ENCODE measurements around the gene KRTAP12-4. TPM values are rescaled to one million over a fixed set of nuclear protein-coding genes. Genes with fewer than 3 reads are reported as not detected.
"Not testable (repeated sequence)": the region's sequence is repeated elsewhere in the genome, so short reads cannot be mapped to it uniquely, and the experiment has no call there.

KRTAP12-4 gene
- total RNA-seq, 1 donor, result not detected

DNA sequence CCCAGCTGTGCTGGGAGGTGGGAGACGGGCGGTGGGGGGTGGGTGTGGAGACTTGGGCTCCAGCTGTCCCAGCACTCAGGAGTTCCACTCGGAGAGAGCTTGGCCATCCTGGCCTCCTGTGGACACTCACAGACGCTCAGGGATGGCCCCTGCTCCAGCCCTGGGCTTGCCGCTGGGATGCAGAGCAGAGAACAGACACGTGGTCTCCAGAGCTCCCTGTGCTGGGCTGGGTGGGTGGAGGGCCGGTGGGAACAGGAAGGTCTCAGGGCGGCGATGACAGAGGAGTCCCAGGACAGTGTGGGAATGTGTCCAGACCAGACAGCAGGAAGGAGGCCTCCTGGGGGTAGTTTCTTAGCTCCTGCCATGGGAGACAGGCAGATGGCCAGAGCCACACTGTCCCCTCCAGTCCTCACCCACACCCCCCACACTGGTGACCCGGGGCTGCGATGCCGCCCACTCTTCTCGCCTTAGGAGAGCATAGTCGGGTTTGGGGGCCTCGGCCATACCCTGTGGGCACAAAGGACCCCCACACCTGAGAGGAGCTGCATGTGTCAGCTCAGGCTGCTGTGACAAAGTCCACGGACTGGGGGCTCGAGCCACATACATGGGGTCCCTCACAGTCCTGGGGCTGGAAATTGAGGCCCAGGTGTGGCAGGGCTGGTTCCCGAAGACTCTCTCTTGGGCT is 25.6 kb downstream of the KRTAP12-4 start:
- H3K9me3 ChIP-seq (ENCODE audit: low read depth, low read length), result no peaks in the 10 kb centered on the region
- no peak for TF ChIP-seq CTCF (IDR thresholded peaks at IDR 0.05; ENCODE audit: extremely low read depth, low read depth, low read length)
- no peak for DNase-seq (ENCODE audit: insufficient read length, low spot score, missing footprints)
- H3K79me2 ChIP-seq (ENCODE audit: insufficient read depth, low read length), result no peaks in the 10 kb centered on the region
- H3K27me3 ChIP-seq (ENCODE audit: insufficient read depth, low read length), result no peaks in the 10 kb centered on the region
- no peaks in the 10 kb centered on the region for H3K36me3 ChIP-seq (ENCODE audit: insufficient read depth, low read length)
- H3K4me1 ChIP-seq (ENCODE audit: insufficient read depth, low read length), result no peaks in the 10 kb centered on the region
- no peak overlapping the region for H3K4me3 ChIP-seq (ENCODE audit: insufficient read depth, low read length)
- H4K20me1 ChIP-seq (ENCODE audit: insufficient read depth, low read length), result no peaks in the 10 kb centered on the region
- H3K4me2 ChIP-seq (ENCODE audit: insufficient read depth, low read length), result no peak overlapping the region
- no peak overlapping the region for H2AFZ ChIP-seq (ENCODE audit: low read length)
- H3K27ac ChIP-seq (ENCODE audit: low read depth, low read length), result no peak overlapping the region

DNA sequence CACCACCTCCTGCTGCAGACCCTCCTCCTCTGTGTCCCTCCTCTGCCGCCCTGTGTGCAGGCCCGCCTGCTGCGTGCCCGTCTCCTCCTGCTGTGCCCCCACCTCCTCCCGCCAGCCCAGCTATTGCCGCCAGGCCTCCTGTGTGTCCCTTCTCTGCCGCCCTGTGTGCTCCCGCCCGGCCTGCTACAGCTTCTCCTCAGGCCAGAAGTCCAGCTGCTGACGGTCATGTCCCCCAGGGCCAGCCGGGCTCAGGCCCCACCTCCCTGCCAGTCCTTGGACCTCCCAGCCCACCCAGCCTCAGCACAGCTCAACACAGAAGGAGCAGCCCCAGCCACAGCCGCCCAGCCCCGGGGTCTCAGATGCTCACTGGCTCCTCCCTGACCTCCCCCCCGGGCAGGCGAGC is 26.6 kb downstream of the KRTAP12-4 start:
- H3K79me2 ChIP-seq (ENCODE audit: insufficient read depth, low read length); H3K9me3 ChIP-seq (ENCODE audit: low read depth, low read length); DNase-seq (ENCODE audit: insufficient read length, low spot score, missing footprints); H2AFZ ChIP-seq (ENCODE audit: low read length); H3K4me2 ChIP-seq (ENCODE audit: insufficient read depth, low read length); H3K27me3 ChIP-seq (ENCODE audit: insufficient read depth, low read length); H3K27ac ChIP-seq (ENCODE audit: low read depth, low read length); H4K20me1 ChIP-seq (ENCODE audit: insufficient read depth, low read length); H3K36me3 ChIP-seq (ENCODE audit: insufficient read depth, low read length); H3K4me3 ChIP-seq (ENCODE audit: insufficient read depth, low read length); H3K4me1 ChIP-seq (ENCODE audit: insufficient read depth, low read length): not testable (repeated sequence)

DNA sequence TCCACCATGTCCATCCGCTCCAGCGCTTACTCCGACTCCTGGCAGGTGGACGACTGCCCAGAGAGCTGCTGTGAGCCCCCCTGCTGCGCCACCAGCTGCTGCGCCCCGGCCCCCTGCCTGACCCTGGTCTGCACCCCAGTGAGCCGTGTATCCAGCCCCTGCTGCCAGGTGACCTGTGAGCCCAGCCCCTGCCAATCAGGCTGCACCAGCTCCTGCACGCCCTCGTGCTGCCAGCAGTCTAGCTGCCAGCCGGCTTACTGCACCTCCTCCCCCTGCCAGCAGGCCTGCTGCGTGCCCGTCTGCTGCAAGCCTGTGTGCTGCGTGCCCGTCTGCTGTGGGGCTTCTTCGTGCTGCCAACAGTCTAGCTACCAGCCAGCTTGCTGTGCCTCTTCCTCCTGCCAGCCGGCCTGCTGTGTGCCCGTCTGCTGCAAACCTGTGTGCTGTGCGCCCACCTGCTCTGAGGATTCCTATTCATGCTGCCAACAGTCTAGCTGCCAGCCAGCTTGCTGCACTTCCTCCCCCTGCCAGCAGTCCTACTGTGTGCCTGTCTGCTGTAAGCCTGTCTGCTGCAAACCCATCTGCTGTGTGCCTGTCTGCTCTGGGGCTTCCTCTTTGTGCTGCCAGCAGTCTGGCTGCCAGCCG is 27.2 kb downstream of the KRTAP12-4 start:
- not testable (repeated sequence) for H2AFZ ChIP-seq (ENCODE audit: low read length); H4K20me1 ChIP-seq (ENCODE audit: insufficient read depth, low read length); H3K9me3 ChIP-seq (ENCODE audit: low read depth, low read length); H3K27ac ChIP-seq (ENCODE audit: low read depth, low read length); H3K27me3 ChIP-seq (ENCODE audit: insufficient read depth, low read length); H3K36me3 ChIP-seq (ENCODE audit: insufficient read depth, low read length); H3K79me2 ChIP-seq (ENCODE audit: insufficient read depth, low read length); H3K4me3 ChIP-seq (ENCODE audit: insufficient read depth, low read length); H3K4me2 ChIP-seq (ENCODE audit: insufficient read depth, low read length); H3K4me1 ChIP-seq (ENCODE audit: insufficient read depth, low read length); DNase-seq (ENCODE audit: insufficient read length, low spot score, missing footprints)

- Histone ChIP-seq H3K4me3 (ENCODE audit: insufficient read depth, low read length) (no peak within 1 kb of the TSS), H3K4me2 (ENCODE audit: insufficient read depth, low read length) (no peak within 1 kb of the TSS), H3K79me2 (ENCODE audit: insufficient read depth, low read length) (no peaks in the 10 kb centered on the region), H3K4me1 (ENCODE audit: insufficient read depth, low read length) (no peaks in the 10 kb centered on the region), H4K20me1 (ENCODE audit: insufficient read depth, low read length) (no peaks in the 10 kb centered on the region), H3K27me3 (ENCODE audit: insufficient read depth, low read length) (no peaks in the 10 kb centered on the region), H3K9me3 (ENCODE audit: low read depth, low read length) (no peaks in the 10 kb centered on the region), H2AFZ (ENCODE audit: low read length) (no peak within 1 kb of the TSS), H3K27ac (ENCODE audit: low read depth, low read length) (no peak within 1 kb of the TSS), H3K36me3 (ENCODE audit: insufficient read depth, low read length) (no peaks in the 10 kb centered on the region)
- no peak for DNase-seq (ENCODE audit: insufficient read length, low spot score, missing footprints)
- TF ChIP-seq CTCF (IDR thresholded peaks at IDR 0.05; ENCODE audit: extremely low read depth, low read depth, low read length), result no peak
Observed at GRCh38 chr21:44626673-44627143, 27.8 kb downstream of the KRTAP12-4 start, which contains the start of gene KRTAP10-9. KRTAP10-9 (plus strand) TSS chr21:44627093; CDS start chr21:44627172, 79 bp downstream.

DNA sequence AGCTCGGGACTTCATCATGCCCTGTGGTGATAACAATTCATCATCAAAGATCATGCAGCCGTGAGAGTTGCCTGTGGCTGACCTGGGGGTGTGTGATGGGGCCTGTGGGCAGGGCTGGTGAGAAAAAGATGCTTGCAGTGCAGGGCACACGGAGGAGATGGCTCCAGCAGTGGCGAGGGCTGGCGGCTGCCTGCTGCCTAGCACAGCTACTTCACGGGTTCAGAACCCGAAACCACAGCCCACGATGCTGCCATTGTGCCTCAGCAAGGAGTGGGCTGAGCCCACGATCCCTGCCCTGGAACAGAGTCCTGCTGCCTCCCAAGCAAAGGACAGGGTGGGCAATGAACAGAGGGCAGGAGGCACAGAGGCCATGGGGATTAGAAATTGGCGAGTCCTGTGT is 28.2 kb downstream of the KRTAP12-4 start:
- Histone ChIP-seq H3K4me2 (ENCODE audit: insufficient read depth, low read length) (no peak overlapping the region), H3K36me3 (ENCODE audit: insufficient read depth, low read length) (no peaks in the 10 kb centered on the region), H2AFZ (ENCODE audit: low read length) (no peak overlapping the region), H3K79me2 (ENCODE audit: insufficient read depth, low read length) (no peaks in the 10 kb centered on the region), H3K9me3 (ENCODE audit: low read depth, low read length) (no peaks in the 10 kb centered on the region), H3K27me3 (ENCODE audit: insufficient read depth, low read length) (no peaks in the 10 kb centered on the region), H3K4me3 (ENCODE audit: insufficient read depth, low read length) (no peak overlapping the region), H4K20me1 (ENCODE audit: insufficient read depth, low read length) (no peaks in the 10 kb centered on the region), H3K4me1 (ENCODE audit: insufficient read depth, low read length) (no peaks in the 10 kb centered on the region), H3K27ac (ENCODE audit: low read depth, low read length) (no peak overlapping the region)
- no peak for TF ChIP-seq CTCF (IDR thresholded peaks at IDR 0.05; ENCODE audit: extremely low read depth, low read depth, low read length)
- DNase-seq (ENCODE audit: insufficient read length, low spot score, missing footprints), result no peak
